Activated CD4-positive, alpha-beta T cell treated with anti-CD3 and anti-CD28 coated beads, Interleukin-2, amount 10 ng/mL, durations not matched to agents 7 days and 5 days (primary cell): ENCODE results near the gene HFE. TPM values are rescaled to one million over a fixed set of nuclear protein-coding genes. Genes with fewer than 3 reads are reported as not detected.

Source experiments
- CTCF ChIA-PET: fragments of 350-600 bp; sonication (Branson Sonifier 250); formaldehyde crosslinking; loops from one replicate; lab custom pipeline; 2021; ENCODE audit warnings: antibody characterized with exemption; lab: Charles Lee
- POLR2A ChIA-PET: fragments of 350-600 bp; sonication (Branson Sonifier 250); formaldehyde crosslinking; loops from one replicate; lab custom pipeline; 2021; ENCODE audit warnings: antibody characterized with exemption; lab: Charles Lee
- DNase-seq: peaks from one replicate; pipeline ENCODE4 v3.0.0-alpha.2; 2020
- H3K27ac Mint-ChIP-seq: one replicate; pipeline ENCODE4 v1.8.0; 2021; ENCODE audit warnings: mild to moderate bottlenecking, moderate library complexity, mixed read lengths
- H3K27me3 Mint-ChIP-seq: one replicate; pipeline ENCODE4 v1.8.0; 2021; ENCODE audit warnings: mixed read lengths
- H3K36me3 Mint-ChIP-seq: one replicate; pipeline ENCODE4 v1.8.0; 2021; ENCODE audit warnings: low read depth, mixed read lengths
- H3K4me1 Mint-ChIP-seq: one replicate; pipeline ENCODE4 v1.8.0; 2021; ENCODE audit warnings: mixed read lengths
- H3K4me3 Mint-ChIP-seq: one replicate; pipeline ENCODE4 v1.8.0; 2021; ENCODE audit warnings: mild to moderate bottlenecking, moderate library complexity, mixed read lengths
- H3K9me3 Mint-ChIP-seq: one replicate; pipeline ENCODE4 v1.8.0; 2021; ENCODE audit warnings: mixed read lengths
- total RNA-seq, 2 experiments: library from RNA; stranded (reverse); gene quantifications; one replicate each; pipeline ENCODE4 v1.2.3, GENCODE V29; 2021

HFE gene
- total RNA-seq, 2 experiments from 2014 or later, result 3.0 to 3.5 TPM

GRCh38 chr6:26103141-26103769, 16.0 kb downstream of the HFE start:
- no peak for DNase-seq
- peaks cover 4% of the 10 kb centered on the region for H3K9me3 Mint-ChIP-seq
- H3K27me3 Mint-ChIP-seq, result peaks cover 2% of the 10 kb centered on the region
- ChIA-PET POLR2A (interaction anchor here (0.6 to 2.9 kb wide), 12 partner anchors 20 to 113 kb away, joined by 3 to 50 read pairs (median 6); a partner anchor contains a TSS), CTCF (interaction anchor here (0.6 to 21.0 kb wide), 6 partner anchors 11 to 48 kb away, joined by 3 to 326 read pairs (median 6); a partner anchor contains a TSS)
- H3K4me1 Mint-ChIP-seq, result peaks cover 25% of the 10 kb centered on the region
- peaks cover 2% of the 10 kb centered on the region for H3K36me3 Mint-ChIP-seq
- H3K4me3 Mint-ChIP-seq, result peak overlapping the region; percentile 84
- peak overlapping the region; percentile 99 for H3K27ac Mint-ChIP-seq

- Mint-ChIP-seq H3K27me3 (peaks cover 2% of the 10 kb centered on the region), H3K9me3 (peaks cover 4% of the 10 kb centered on the region), H3K36me3 (peaks cover 2% of the 10 kb centered on the region), H3K27ac (peak overlapping the region; percentile 99), H3K4me3 (peak overlapping the region; percentile 84), H3K4me1 (peaks cover 25% of the 10 kb centered on the region)
- ChIA-PET CTCF (interaction anchor here (0.6 to 21.0 kb wide), 10 partner anchors 11 to 169 kb away, joined by 3 to 326 read pairs (median 4); a partner anchor contains a TSS), POLR2A (interaction anchor here (0.6 to 2.9 kb wide), 16 partner anchors 20 to 1789 kb away, joined by 3 to 50 read pairs (median 6); a partner anchor contains a TSS)
- peak; percentile 92 for DNase-seq
Observed at GRCh38 chr6:26103770-26104456, 16.7 kb downstream of the HFE start.

GRCh38 chr6:26104457-26105108, 17.4 kb downstream of the HFE start:
- H3K4me1 Mint-ChIP-seq, result peaks cover 25% of the 10 kb centered on the region
- H3K27me3 Mint-ChIP-seq, result peaks cover 2% of the 10 kb centered on the region
- CTCF ChIA-PET, result interaction anchor here (0.6 to 21.0 kb wide), 8 partner anchors 10 to 815 kb away, joined by 3 to 326 read pairs (median 4); a partner anchor contains a TSS
- peak overlapping the region; percentile 84 for H3K4me3 Mint-ChIP-seq
- H3K36me3 Mint-ChIP-seq, result peaks cover 2% of the 10 kb centered on the region
- DNase-seq, result peak; percentile 25
- H3K27ac Mint-ChIP-seq, result peak overlapping the region; percentile 99
- peaks cover 4% of the 10 kb centered on the region for H3K9me3 Mint-ChIP-seq
- POLR2A ChIA-PET, result interaction anchor here (0.6 to 2.9 kb wide), 9 partner anchors 19 to 1788 kb away, joined by 3 to 50 read pairs (median 7); a partner anchor contains a TSS

GRCh38 chr6:26105109-26105730, 18.0 kb downstream of the HFE start:
- Mint-ChIP-seq H3K9me3 (peaks cover 4% of the 10 kb centered on the region), H3K27ac (peak overlapping the region; percentile 99), H3K4me3 (no peak overlapping the region), H3K27me3 (peaks cover 2% of the 10 kb centered on the region), H3K4me1 (peaks cover 28% of the 10 kb centered on the region), H3K36me3 (peaks cover 2% of the 10 kb centered on the region)
- ChIA-PET POLR2A (interaction anchor here (1.5 to 2.9 kb wide), 3 partner anchors 18 to 111 kb away, joined by 8 to 50 read pairs (median 14); a partner anchor contains a TSS), CTCF (interaction anchor here (0.7 to 21.0 kb wide), 3 partner anchors 14 to 816 kb away, joined by 3 to 326 read pairs (median 4); no protein-coding TSS in a partner anchor)
- DNase-seq, result no peak

GRCh38 chr6:26105842-26106241, 18.6 kb downstream of the HFE start:
- H3K36me3 Mint-ChIP-seq, result peaks cover 2% of the 10 kb centered on the region
- ChIA-PET CTCF (interaction anchor here (1.0 to 21.0 kb wide), 3 partner anchors 13 to 39 kb away, joined by 3 to 326 read pairs (median 3); no protein-coding TSS in a partner anchor), POLR2A (no interaction called here)
- H3K27me3 Mint-ChIP-seq, result peaks cover 2% of the 10 kb centered on the region
- peaks cover 4% of the 10 kb centered on the region for H3K9me3 Mint-ChIP-seq
- H3K4me3 Mint-ChIP-seq, result no peak overlapping the region
- peaks cover 28% of the 10 kb centered on the region for H3K4me1 Mint-ChIP-seq
- no peak for DNase-seq
- H3K27ac Mint-ChIP-seq, result no peak overlapping the region

- peaks cover 21% of the 10 kb centered on the region for H3K4me1 Mint-ChIP-seq
- no peak overlapping the region for H3K27ac Mint-ChIP-seq
- no peak for DNase-seq
- H3K9me3 Mint-ChIP-seq, result peaks cover 4% of the 10 kb centered on the region
- H3K4me3 Mint-ChIP-seq, result no peak overlapping the region
- H3K27me3 Mint-ChIP-seq, result peaks cover 2% of the 10 kb centered on the region
- peaks cover 2% of the 10 kb centered on the region for H3K36me3 Mint-ChIP-seq
- ChIA-PET CTCF (interaction anchor here (1.2 to 2.1 kb wide), 3 partner anchors 11 to 39 kb away, joined by 3 to 6 read pairs (median 4); partner anchors contain the start of gene HFE), POLR2A (no interaction called here)
Observed at GRCh38 chr6:26107935-26108334, 20.7 kb downstream of the HFE start.

GRCh38 chr6:26109772-26110171, 22.5 kb downstream of the HFE start:
- peaks cover 5% of the 10 kb centered on the region for H3K4me1 Mint-ChIP-seq
- no peaks in the 10 kb centered on the region for H3K27me3 Mint-ChIP-seq
- H3K9me3 Mint-ChIP-seq, result peaks cover 4% of the 10 kb centered on the region
- CTCF ChIA-PET, result interaction anchor here (1.1 kb wide), 1 partner anchor 10 kb away, joined by 4 read pairs; no protein-coding TSS in a partner anchor
- no peaks in the 10 kb centered on the region for H3K36me3 Mint-ChIP-seq
- no peak overlapping the region for H3K27ac Mint-ChIP-seq
- no peak overlapping the region for H3K4me3 Mint-ChIP-seq
- POLR2A ChIA-PET, result no interaction called here
- no peak for DNase-seq

- DNase-seq, result no peak
- ChIA-PET POLR2A (no interaction called here), CTCF (interaction anchor here (1.1 kb wide), 1 partner anchor 10 kb away, joined by 3 read pairs; a partner anchor contains a TSS)
- Mint-ChIP-seq H3K4me3 (no peak overlapping the region), H3K4me1 (peaks cover 17% of the 10 kb centered on the region), H3K9me3 (peaks cover 2% of the 10 kb centered on the region), H3K27ac (no peak overlapping the region), H3K27me3 (no peaks in the 10 kb centered on the region), H3K36me3 (peaks cover 4% of the 10 kb centered on the region)
Observed at GRCh38 chr6:26113570-26113969, 26.3 kb downstream of the HFE start.

- H3K27me3 Mint-ChIP-seq, result no peaks in the 10 kb centered on the region
- H3K4me3 Mint-ChIP-seq, result no peak overlapping the region
- peaks cover 2% of the 10 kb centered on the region for H3K9me3 Mint-ChIP-seq
- POLR2A ChIA-PET, result interaction anchor here (0.6 kb wide), 1 partner anchor 82 kb away, joined by 3 read pairs; a partner anchor contains a TSS
- no peak for DNase-seq
- CTCF ChIA-PET, result interaction anchor here (0.6 kb wide), 1 partner anchor 11 kb away, joined by 3 read pairs; no protein-coding TSS in a partner anchor
- H3K36me3 Mint-ChIP-seq, result peaks cover 4% of the 10 kb centered on the region
- peak overlapping the region; percentile 52 for H3K27ac Mint-ChIP-seq
- H3K4me1 Mint-ChIP-seq, result peaks cover 16% of the 10 kb centered on the region
Observed at GRCh38 chr6:26115226-26115625, 28.0 kb downstream of the HFE start.

- ChIA-PET POLR2A (no interaction called here), CTCF (interaction anchor here (1.6 kb wide), 1 partner anchor 12 kb away, joined by 4 read pairs; no protein-coding TSS in a partner anchor)
- peaks cover 4% of the 10 kb centered on the region for H3K36me3 Mint-ChIP-seq
- DNase-seq, result no peak
- H3K9me3 Mint-ChIP-seq, result peaks cover 2% of the 10 kb centered on the region
- no peaks in the 10 kb centered on the region for H3K27me3 Mint-ChIP-seq
- no peak overlapping the region for H3K4me3 Mint-ChIP-seq
- peaks cover 24% of the 10 kb centered on the region for H3K4me1 Mint-ChIP-seq
- no peak overlapping the region for H3K27ac Mint-ChIP-seq
Observed at GRCh38 chr6:26116267-26116666, 29.0 kb downstream of the HFE start.

- ChIA-PET POLR2A (interaction anchor here (1.8 kb wide), 1 partner anchor 38 kb away, joined by 5 read pairs; no protein-coding TSS in a partner anchor), CTCF (interaction anchor here (0.9 to 1.4 kb wide), 2 partner anchors 12 to 14 kb away, joined by 3 to 6 read pairs; no protein-coding TSS in a partner anchor)
- no peak for DNase-seq
- Mint-ChIP-seq H3K4me3 (no peak overlapping the region), H3K36me3 (peaks cover 7% of the 10 kb centered on the region), H3K9me3 (peaks cover 2% of the 10 kb centered on the region), H3K4me1 (peaks cover 34% of the 10 kb centered on the region), H3K27me3 (peaks cover 4% of the 10 kb centered on the region), H3K27ac (no peak overlapping the region)
Observed at GRCh38 chr6:26118999-26119398, 31.8 kb downstream of the HFE start.
